Upper lobe of right lung (tissue), 1 donor: Measurements from ENCODE around the gene SEC61A2. TPM values are rescaled to one million over a fixed set of nuclear protein-coding genes. Genes with fewer than 3 reads are reported as not detected.

Experiments
- ATAC-seq: fragments of 200-7000 bp; cut with Tn5 transposase; one replicate; pipeline ENCODE4 v1.9.1; 2020; ENCODE audit warnings: mild to moderate bottlenecking, moderate library complexity
- DNase-seq: peaks from one replicate; pipeline ENCODE4 v3.0.0-alpha.2; 2020
- H3K27ac ChIP-seq: fragments of 200-600 bp; one replicate; pipeline ENCODE4 v1.8.0; 2022
- H3K27me3 ChIP-seq: fragments of 200-600 bp; one replicate; pipeline ENCODE4 v1.8.0; 2022; ENCODE audit warnings: mild to moderate bottlenecking
- H3K36me3 ChIP-seq: fragments of 200-600 bp; one replicate; pipeline ENCODE4 v1.8.0; 2022
- H3K4me1 ChIP-seq: fragments of 200-600 bp; one replicate; pipeline ENCODE4 v1.8.0; 2022
- H3K4me3 ChIP-seq: fragments of 200-600 bp; one replicate; pipeline ENCODE4 v1.8.0; 2022; ENCODE audit warnings: mild to moderate bottlenecking
- H3K9me3 ChIP-seq: fragments of 200-600 bp; one replicate; pipeline ENCODE4 v1.8.0; 2022
- CTCF ChIP-seq: fragments of 200-600 bp; IDR thresholded peaks from one replicate; pipeline ENCODE4 v1.8.0; 2022; ENCODE audit warnings: antibody characterized with exemption
- intact Hi-C: fragments of 100-400 bp; cut with DNase I; formaldehyde crosslinking; loops from one replicate; pipeline ENCODE4 v1.11.0; 2022
- total RNA-seq: library from RNA; stranded (reverse); fragmentation: NEBNext Ultra II Directional; extraction: Animal tissue kit (Norgen Biotek cat#: 25700); gene quantifications from one replicate; pipeline ENCODE4 v1.2.1, GENCODE V29; 2021
- donor health status: DM: no; HTN: yes; CAD: no; lungs with severe emphysema.

Gene SEC61A2
- total RNA-seq, 1 donor from 2014 or later = 3.9 TPM

- TF ChIP-seq CTCF = no peak
- Histone ChIP-seq H3K9me3 (no peaks in the 10 kb centered on the region), H3K27me3 (no peaks in the 10 kb centered on the region), H3K27ac (no peak overlapping the region), H3K4me1 (no peaks in the 10 kb centered on the region), H3K4me3 (no peak overlapping the region), H3K36me3 (peaks cover 24% of the 10 kb centered on the region)
- ATAC-seq = no peak
- intact Hi-C loops = no loop called here
- no peak for DNase-seq
Observed at GRCh38 chr10:12144538-12144937, 15.1 kb downstream of the SEC61A2 start.

- H3K4me3 ChIP-seq = no peak overlapping the region
- DNase-seq (no peak), ATAC-seq (no peak)
- no peak overlapping the region for H3K27ac ChIP-seq
- no peaks in the 10 kb centered on the region for H3K27me3 ChIP-seq
- H3K9me3 ChIP-seq = no peaks in the 10 kb centered on the region
- intact Hi-C loops = no loop called here
- TF ChIP-seq CTCF = no peak
- H3K4me1 ChIP-seq = no peaks in the 10 kb centered on the region
- peaks cover 29% of the 10 kb centered on the region for H3K36me3 ChIP-seq
Observed at GRCh38 chr10:12150163-12150562, 20.7 kb downstream of the SEC61A2 start.

- no peak overlapping the region for H3K4me3 ChIP-seq
- H3K27me3 ChIP-seq = no peaks in the 10 kb centered on the region
- no peaks in the 10 kb centered on the region for H3K4me1 ChIP-seq
- intact Hi-C loops = no loop called here
- H3K9me3 ChIP-seq = no peaks in the 10 kb centered on the region
- H3K36me3 ChIP-seq = peaks cover 43% of the 10 kb centered on the region
- DNase-seq = no peak
- TF ChIP-seq CTCF = no peak
- H3K27ac ChIP-seq = no peak overlapping the region
- no peak for ATAC-seq
Observed at GRCh38 chr10:12154516-12154915, 25.0 kb downstream of the SEC61A2 start.

- no peak for TF ChIP-seq CTCF
- Histone ChIP-seq H3K4me1 (no peaks in the 10 kb centered on the region), H3K27me3 (no peaks in the 10 kb centered on the region), H3K9me3 (no peaks in the 10 kb centered on the region), H3K27ac (no peak overlapping the region), H3K36me3 (peaks cover 50% of the 10 kb centered on the region), H3K4me3 (no peak overlapping the region)
- intact Hi-C loops = no loop called here
- DNase-seq (no peak), ATAC-seq (no peak)
Observed at GRCh38 chr10:12156367-12157123, 27.1 kb downstream of the SEC61A2 start.

GRCh38 chr10:12158111-12158510 is 28.6 kb downstream of the SEC61A2 start:
- intact Hi-C loops = no loop called here
- ATAC-seq (no peak), DNase-seq (no peak)
- H3K4me1 ChIP-seq = no peaks in the 10 kb centered on the region
- no peaks in the 10 kb centered on the region for H3K27me3 ChIP-seq
- no peak overlapping the region for H3K4me3 ChIP-seq
- H3K36me3 ChIP-seq = peaks cover 61% of the 10 kb centered on the region
- no peaks in the 10 kb centered on the region for H3K9me3 ChIP-seq
- no peak overlapping the region for H3K27ac ChIP-seq
- TF ChIP-seq CTCF = no peak
